GM21360 (cell line): ENCODE data around the gene SH3PXD2B.
"Not testable (repeated sequence)": the region's sequence is repeated elsewhere in the genome, so short reads cannot be mapped to it uniquely, and the experiment has no call there.

Experiments
- ATAC-seq: cut with Tn5 transposase; IDR thresholded peaks from one replicate; pipeline ENCODE4 v1.9.1; 2021; ENCODE audit warnings: mild to moderate bottlenecking, moderate library complexity; ENCODE audit not compliant: unreplicated experiment

The SH3PXD2B gene

DNA sequence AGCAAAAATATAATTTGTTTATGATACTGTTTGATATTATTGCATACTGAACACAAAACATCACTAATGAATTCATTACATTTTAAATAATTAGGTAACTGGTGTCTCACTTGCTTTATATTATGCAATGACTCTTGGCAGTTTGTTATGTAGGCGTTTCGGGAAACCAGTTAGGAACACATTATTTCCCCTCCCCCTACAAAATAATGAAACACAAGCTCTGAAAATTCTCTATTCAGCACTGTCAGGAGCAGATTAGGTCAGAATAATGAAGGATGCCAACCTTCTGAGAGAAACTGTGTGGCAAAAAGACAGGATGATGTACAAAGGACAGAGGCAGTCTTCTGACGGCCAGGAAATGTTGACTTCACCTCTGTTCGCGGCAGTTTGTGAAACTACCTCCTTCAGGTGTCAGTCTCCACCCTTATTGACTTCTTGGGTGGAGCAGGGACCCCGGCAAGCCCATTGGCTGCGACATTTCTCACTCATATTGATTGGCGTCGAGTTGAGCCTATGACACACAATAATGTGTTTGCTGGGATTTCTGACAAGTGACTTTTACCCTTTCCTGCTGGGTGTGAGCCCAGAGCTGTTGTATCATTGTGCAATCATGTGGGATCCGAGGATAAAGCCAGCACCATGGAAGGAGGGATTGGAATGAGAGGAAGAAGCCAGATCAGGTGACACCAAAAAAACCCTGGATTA is 33.9 kb downstream of the SH3PXD2B start:
- no peak for ATAC-seq

GRCh38 chr5:172418862-172419814 is 35.2 kb downstream of the SH3PXD2B start:
- ATAC-seq, result no peak

GRCh38 chr5:172417983-172418630 is 36.2 kb downstream of the SH3PXD2B start:
- ATAC-seq, result no peak

- no peak for ATAC-seq
These were observed 37.0 kb downstream of the SH3PXD2B start for GRCh38 chr5:172417130-172417841.

DNA sequence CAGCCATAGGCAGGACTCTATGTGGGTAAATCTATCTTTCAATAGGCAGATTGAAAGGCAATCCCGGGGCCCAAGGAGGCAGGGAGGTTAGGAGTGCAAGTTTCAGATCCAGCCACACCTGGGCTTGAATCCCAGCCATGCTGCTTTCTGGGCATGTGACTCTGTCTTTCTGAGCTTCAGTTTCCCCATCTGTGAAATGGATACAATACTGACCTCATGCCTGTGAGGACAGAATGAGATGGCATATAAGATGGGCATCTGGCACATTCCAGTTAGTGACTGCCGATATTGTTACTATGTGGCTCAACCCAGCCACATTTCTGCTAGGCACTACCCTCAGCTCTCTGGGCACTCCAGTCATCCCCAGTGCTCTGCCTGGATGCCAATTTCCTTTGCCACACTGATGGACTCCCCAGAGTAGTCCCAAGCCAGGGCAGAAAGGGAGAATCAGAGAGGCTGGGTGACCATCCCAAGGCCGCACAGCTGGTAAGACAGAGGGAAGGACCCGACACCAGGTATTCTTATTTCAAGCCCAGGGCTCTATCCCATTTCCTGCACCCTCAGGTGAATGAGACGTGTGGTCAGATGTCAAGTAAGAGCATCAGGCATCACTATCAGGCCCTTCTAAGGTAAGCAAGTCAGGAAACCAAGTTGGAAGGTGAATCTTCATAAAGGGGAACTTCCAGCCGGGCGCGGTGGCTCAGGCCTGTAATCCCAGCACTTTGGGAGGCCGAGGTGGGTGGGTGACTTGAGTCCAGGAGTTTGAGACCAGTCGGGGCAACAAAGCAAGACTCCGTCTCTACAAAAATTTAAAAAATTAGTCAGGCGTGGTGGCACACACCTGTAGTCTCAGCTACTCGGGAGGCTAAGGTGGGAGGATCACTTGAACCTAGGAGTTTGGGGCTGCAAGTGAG is 38.7 kb downstream of the SH3PXD2B start:
- ATAC-seq, result no peak

GRCh38 chr5:172414531-172415361 is 39.6 kb downstream of the SH3PXD2B start:
- ATAC-seq, result no peak

DNA sequence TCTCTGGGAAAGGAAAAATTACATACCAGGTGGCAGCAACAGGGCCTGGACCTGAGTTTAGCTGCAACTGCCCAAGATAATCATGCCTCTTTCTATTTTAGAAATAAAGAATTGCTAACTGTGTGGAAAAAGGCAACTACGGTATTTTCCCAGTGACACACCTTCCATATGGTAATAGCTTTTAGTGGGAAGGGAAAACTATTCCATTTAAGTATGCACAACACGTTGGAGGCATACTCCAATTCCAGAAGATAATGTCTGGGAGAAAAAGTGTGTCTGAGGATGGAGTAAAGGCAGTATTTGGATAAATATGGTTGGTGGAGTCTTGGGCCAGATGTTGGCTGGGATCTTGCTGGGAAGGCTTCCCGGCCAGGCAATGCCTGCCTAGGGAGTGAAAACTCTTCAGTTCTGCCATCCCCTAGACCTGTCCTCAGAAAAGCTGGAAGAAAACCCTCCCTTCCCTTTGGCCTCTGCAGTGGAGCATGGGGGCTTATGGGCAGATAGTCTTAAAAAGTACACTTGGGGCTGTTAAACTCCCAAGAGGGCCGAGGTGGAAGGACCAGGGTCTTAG is 40.6 kb downstream of the SH3PXD2B start:
- ATAC-seq, result no peak

GRCh38 chr5:172412724-172413286 is 41.5 kb downstream of the SH3PXD2B start:
- ATAC-seq, result no peak

DNA sequence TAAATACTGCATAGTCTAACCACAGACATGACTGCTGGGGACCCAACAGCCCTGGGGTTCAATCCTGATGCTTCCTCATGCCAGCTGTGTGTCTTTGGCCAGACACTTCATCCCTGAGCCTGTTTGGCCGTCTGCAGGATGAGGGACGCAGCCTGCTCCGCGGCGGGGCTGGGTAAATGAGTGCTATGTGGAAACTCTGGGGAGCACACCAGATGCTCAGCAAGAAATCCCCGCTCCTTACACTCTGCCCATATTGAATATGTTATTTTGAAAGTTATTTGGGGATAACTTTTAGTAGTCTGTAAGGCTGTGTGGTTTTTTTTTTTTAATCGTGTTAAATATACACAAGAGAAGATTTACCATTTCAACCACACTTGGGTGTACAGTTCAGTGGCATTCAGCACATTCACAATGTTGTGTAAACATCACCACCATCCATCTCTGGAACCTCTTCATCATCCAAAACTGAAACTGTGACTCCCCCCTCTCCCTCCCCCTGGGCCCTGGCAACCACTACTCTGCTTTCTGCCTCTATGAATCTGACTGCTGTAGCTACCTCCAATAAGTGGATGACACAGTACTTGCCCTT is 42.7 kb downstream of the SH3PXD2B start:
- no peak for ATAC-seq

DNA sequence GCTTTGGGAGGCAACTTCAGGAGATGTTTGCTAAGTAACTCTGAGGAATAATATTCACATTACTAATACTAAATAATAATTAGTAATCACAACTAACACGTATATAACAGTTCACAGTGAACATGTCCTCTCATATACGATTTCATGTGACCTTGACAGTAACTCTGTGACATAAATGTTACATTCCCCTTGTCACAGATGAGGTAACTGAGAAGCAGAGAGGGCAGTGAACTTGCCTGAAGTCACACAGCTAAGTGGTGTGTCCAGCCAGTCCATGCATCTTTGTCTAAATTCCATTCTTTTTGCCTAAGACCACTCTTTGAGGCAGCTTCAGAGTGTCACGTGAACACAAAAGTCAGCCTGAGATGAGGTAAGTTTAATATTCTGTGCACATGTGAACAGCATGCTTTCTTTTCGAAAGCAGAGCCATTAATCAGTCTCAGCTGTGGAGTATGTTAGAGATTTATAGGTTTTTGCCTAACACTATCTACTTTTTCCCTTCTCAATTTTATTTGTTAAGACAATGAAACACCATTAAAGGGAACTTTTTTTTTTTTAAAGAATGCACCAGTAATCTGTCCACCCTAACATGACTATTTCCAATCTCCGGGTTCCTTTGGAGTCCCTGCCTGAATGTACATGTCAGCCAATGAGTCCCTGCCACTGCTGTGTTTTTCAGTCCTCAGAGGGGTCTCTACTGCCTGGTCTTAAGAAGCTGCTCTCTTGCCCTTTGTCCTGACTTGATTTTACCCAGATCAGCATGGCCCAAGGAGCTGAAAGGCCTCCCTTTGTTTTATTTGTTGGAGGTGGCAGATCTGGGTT is 43.5 kb downstream of the SH3PXD2B start:
- no peak for ATAC-seq

DNA sequence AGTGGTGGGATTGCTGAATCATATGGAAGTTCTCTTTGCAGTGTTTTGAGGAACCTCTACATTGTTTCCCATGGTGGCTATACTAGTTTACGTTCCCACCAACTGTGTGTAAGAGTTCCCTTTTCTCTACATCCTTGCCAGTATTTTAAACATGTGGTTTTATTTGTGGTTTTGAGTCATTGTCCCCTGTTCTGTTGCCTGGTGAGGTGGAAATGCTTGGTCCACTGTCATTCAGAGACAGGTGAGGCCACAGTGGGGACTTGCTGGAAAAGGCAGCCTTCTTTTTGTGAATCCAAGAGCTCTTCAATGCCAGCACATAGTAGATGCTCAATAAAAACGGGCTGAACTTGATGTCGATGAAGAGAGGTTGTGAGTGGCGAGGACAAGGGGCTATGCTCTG is 44.2 kb downstream of the SH3PXD2B start:
- ATAC-seq, result no peak

DNA sequence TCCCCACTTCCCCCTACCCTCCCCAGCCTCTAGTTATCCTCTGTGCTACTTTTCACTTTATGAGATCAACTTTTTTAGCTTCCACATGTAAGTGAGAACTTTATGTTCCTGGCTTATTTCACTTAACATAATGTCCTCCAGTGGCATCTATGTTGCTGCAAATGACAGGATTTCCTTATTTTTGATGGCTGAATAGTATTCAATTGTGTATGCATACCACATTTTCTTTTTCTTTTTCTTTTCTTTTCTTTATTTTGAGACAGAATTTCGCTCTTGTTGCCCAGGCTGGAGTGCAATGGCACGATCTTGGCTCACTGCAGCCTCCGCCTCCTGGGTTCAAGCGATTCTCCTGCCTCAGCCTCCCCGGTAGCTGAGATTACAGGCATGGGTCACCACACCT is 44.8 kb downstream of the SH3PXD2B start:
- not testable (repeated sequence) for ATAC-seq

GRCh38 chr5:172407822-172408221 is 46.5 kb downstream of the SH3PXD2B start:
- ATAC-seq, result no peak

- ATAC-seq, result no peak
These were observed 47.1 kb downstream of the SH3PXD2B start for GRCh38 chr5:172407241-172407691.

DNA sequence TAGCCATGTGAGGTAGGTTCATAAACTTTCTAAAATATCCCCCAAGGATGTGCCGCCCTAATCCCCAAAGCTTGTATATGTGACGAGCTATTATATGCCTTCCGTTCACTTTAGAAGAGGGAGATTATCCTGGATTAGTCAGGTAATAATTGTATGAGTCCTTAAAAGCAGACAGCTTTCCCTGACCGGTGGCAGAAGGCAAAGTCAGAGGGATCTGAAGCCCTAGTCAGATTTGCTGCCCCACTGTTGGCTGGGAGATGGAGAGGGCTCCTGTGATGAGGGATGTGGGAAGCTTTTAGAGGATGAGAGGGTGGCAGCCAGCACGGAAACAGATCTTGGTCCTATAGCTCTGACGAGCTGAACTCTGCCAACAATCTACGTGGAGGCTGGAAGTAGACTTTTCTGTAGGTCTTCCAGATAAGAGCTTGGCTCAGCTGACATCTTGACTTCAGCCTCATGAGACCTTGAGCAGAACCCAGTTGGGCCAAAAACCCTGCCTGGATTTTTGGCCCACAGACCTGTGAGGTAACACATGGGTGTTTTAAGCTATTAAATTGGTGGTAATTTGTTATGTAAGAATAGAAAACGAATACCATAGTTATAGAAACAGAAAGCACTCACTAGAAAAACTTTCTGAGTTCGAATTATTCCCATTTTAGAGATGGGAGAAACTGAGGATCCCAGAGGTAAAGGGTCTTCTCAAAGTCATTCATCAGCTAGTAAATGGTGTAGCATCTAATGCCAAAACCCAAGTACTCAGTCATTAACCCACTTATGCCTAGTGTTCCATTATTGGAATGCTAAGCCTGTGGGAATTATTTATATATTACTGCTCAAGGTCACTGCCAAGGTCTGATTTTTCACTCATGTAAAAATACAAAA is 48.9 kb downstream of the SH3PXD2B start:
- no peak for ATAC-seq

DNA sequence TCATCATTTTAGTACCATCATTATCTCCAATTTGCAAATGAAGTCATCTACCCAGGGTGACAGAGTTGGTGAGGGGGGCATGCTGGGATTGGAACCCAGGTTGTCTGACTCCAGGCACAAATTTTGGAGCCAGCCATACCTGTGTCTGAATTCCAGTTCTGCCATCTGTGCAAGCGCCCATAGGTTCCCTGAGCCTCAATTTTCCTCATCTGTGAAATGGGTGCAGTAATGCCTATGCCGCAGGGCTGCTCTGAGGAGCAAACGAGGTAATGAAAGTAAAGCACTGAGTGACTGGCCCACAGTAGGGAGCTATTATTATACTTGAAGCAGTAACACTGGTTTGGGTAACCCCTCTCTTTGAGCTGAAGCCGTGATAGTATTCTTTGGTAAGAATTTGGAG is 49.6 kb downstream of the SH3PXD2B start:
- ATAC-seq, result no peak
